HG03097 (cell line): ENCODE data around the gene RBFOX2.
"Not testable (repeated sequence)": the region's sequence is repeated elsewhere in the genome, so short reads cannot be mapped to it uniquely, and the experiment has no call there.

Source experiments
- ATAC-seq: cut with Tn5 transposase; IDR thresholded peaks from one replicate; pipeline ENCODE4 v1.9.1; 2021; ENCODE audit not compliant: unreplicated experiment, low FRiP score

RBFOX2 gene

GRCh38 chr22:35795476-35795875, 233.1 kb downstream of the RBFOX2 start:
- no peak for ATAC-seq

- ATAC-seq: no peak
Measured at GRCh38 chr22:35792506-35792905, 236.1 kb downstream of the RBFOX2 start.

- ATAC-seq: not testable (repeated sequence)
Measured at GRCh38 chr22:35791788-35792187, 236.8 kb downstream of the RBFOX2 start.

GRCh38 chr22:35785181-35785923, 243.3 kb downstream of the RBFOX2 start:
- no peak for ATAC-seq

GRCh38 chr22:35784633-35785032, 244.0 kb downstream of the RBFOX2 start:
- no peak for ATAC-seq

- ATAC-seq: no peak
Measured at GRCh38 chr22:35783943-35784614, 244.5 kb downstream of the RBFOX2 start.

GRCh38 chr22:35782504-35782903, 246.1 kb downstream of the RBFOX2 start:
- no peak for ATAC-seq

GRCh38 chr22:35781898-35782297, 246.7 kb downstream of the RBFOX2 start:
- no peak for ATAC-seq

GRCh38 chr22:35777335-35777975, 251.2 kb downstream of the RBFOX2 start:
- ATAC-seq: no peak

GRCh38 chr22:35775339-35775738, 253.3 kb downstream of the RBFOX2 start:
- ATAC-seq: no peak

GRCh38 chr22:35769974-35770373, 258.6 kb downstream of the RBFOX2 start:
- ATAC-seq: no peak

GRCh38 chr22:35766654-35767580, 261.7 kb downstream of the RBFOX2 start:
- no peak for ATAC-seq

- no peak for ATAC-seq
Measured at GRCh38 chr22:35761037-35761436, 267.6 kb downstream of the RBFOX2 start.

GRCh38 chr22:35758394-35758793, 270.2 kb downstream of the RBFOX2 start:
- no peak for ATAC-seq

- no peak for ATAC-seq
Measured at GRCh38 chr22:35756722-35757121, 271.9 kb downstream of the RBFOX2 start.

GRCh38 chr22:35754761-35755160, 273.9 kb downstream of the RBFOX2 start:
- no peak for ATAC-seq

- no peak for ATAC-seq
Measured at GRCh38 chr22:35752863-35753189, 275.8 kb downstream of the RBFOX2 start.

GRCh38 chr22:35752006-35752862, 276.4 kb downstream of the RBFOX2 start:
- ATAC-seq: no peak

GRCh38 chr22:35749808-35750207, 278.8 kb downstream of the RBFOX2 start:
- peak; percentile 84 for ATAC-seq
